Stimulated activated naive CD4-positive, alpha-beta T cell (primary cell): Measurements from ENCODE around the gene LMBR1L.
A peak's percentile ranks its signal among the peaks of the same experiment; 100 is the strongest.
"Not testable (repeated sequence)": the region's sequence is repeated elsewhere in the genome, so short reads cannot be mapped to it uniquely, and the experiment has no call there.

Source experiments
- DNase-seq, 6 experiments: peaks; one replicate each; lab custom pipeline; 2025; lab: John Stamatoyannopoulos, UW

LMBR1L gene

DNA sequence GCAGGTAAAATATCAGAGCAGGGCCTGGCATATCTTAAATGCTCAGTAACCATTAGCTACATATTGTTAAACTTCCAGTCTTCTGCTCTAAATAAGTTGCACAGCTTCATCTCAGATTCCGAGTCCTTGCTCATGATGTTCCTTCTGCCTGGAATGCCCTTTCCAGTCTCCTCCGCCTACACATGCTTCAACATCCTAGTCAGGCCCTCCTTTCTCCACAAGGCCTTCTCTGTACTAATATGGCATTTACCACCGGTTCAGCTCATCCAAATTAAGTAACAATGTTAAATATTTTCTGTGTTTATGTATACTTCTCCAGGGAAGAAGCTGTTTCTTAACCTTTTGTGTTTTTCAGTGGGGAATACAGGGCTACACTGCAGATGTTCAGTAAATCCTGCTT, 24.5 kb downstream of the LMBR1L start:
- no peak for DNase-seq

DNA sequence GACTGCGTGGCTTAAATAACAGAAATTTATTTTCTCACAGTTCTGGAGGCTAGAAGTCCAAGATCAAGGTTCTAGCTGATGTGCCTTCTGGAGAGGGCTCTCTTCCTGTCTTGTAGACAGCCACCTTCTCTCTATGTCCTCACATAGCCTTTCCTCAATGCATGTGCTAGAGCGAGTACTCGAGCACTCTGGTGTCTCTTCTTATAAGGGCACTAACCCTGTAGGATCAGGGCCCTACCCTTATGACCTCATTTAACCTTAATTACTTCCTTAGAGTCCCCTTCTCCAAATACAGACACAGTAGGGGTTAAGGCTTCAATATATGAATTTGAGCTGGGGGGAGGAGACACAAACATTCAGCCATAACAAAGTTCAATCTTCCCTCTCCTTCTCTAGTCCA, 26.2 kb downstream of the LMBR1L start:
- DNase-seq = no peak

DNA sequence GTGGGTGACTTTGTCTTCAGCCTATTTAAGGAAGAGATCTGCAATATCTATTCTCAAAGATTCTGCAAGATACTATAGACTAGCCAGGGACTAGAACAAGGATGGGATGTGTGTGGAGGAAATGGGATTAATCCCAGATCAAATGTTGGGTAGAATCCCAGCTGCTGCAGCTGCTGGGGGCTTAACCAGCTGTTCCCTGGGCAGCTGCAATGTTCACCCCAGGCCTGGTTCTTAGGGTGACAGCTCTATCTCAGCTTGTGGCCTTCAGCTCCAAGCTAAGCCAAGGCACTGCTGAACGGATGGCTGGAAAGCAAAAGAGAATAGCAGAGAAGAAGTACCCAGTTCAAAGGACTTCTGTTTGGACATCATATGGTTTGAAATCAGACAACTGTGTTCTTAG, 30.9 kb downstream of the LMBR1L start:
- no peak for DNase-seq

DNA sequence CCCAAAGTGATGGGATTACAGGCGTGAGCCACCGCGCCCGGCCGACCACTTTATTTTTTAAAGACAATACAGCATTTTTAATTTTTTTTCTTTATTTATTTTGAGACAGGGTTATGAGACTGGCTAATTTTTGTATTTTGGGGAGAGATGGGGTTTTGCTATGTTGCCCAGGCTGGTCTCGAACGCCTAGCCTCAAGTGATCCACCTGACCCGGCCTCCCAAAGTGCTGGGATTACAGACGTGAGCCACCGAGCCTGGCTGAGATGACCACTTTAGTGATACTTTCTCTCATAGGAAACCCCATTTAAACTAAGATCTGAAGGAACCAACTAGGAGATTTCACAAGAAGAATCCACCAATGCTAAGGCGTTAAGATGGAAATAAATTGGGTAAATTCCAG, 39.7 kb downstream of the LMBR1L start:
- no peak for DNase-seq

DNA sequence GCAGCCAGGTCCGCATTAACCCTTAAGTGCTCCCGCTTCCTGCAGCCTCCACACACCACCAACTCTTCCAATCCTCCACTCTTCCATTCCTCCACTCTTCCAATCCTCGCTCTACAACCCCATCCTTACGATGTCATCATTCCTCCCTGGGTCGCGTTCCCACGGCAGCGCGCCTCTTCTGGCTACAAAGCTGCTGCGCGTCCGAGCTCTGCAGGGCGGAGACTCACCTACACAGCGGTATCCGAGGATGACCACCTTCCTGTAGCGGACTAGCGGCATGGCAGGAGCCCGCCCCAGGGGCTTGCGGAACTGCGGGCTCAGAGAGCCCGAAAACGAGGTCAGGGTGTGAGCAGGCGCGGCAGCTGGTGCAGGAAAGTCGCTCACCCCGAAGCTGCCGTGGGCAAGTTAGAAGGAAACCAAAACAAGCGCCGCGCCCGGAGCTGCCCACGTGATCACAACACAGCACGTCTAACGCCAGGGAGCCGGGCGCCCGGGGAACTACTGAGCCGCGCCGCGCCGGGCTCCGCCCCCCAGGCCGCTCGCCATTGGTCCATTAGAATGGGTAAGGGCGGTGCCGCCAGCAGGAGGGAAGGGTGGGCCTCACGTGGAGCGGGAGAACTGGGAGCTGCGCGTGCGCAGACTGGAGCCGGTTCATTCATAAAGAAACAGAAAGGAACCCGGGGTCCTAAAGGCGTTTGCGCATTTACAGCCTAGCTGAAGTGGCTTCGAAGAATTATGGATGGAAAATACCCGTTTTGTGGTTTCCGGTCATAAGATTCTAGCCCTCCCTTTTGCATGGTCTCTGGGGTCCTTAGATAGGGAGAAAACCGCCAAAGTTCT, 40.9 kb downstream of the LMBR1L start, which contains the start of gene RHEBL1:
TSS of gene RHEBL1 (minus strand) at position 473 of the 840 bp plus-strand sequence. CDS start at position 279, 194 bp downstream.
- peak; percentile 92 to 99 (median 94) for DNase-seq

DNA sequence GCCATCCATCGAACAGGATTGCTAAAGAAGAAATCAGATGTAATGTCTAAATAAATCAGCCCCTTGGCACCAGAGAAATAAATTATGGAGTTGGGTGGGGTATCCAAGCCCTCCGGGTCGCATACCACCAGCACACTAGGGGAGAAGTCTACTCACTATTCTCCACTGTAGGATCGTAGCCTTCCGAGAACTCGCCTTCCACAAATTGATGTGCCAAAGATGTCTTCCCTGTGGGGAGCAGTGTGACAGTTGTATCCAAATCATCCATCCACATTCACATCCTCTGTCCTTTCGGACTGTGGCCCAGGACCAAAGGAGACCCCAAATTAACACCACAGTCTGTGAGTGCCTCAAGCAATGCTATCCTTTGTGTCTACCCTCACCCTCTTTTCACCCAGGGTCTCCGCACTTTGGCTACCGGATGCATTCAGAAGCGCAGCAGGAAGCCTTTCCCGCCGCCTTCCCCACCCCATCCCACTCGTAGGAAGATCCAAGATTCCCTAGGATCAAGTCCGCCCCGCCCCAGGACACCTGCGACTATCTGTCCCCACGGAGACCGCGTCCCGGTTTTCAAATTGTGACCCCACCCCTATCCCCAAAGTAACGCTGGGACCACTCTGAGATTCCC, 41.7 kb downstream of the LMBR1L start:
- DNase-seq = peak in 1 of 6 experiments; percentile 18

DNA sequence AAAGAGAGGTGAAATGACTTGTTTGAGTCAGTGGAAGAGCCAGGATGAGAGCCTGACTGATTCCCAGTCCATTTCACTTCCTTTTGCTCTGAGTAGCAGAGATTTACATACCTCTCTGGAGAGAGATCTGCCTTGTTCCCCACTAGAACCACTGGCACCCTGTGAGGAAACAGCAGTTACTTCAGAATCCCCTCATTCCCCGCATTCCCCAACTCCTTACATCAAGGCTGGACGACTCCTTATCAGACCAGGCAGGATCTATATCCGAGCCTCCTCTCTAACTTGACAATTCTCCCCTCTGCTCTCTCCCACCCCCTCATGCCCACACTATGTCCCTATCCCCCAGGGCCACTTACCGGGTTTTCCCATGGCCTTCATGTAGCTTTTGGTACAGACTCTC, 44.5 kb downstream of the LMBR1L start:
- no peak for DNase-seq

DNA sequence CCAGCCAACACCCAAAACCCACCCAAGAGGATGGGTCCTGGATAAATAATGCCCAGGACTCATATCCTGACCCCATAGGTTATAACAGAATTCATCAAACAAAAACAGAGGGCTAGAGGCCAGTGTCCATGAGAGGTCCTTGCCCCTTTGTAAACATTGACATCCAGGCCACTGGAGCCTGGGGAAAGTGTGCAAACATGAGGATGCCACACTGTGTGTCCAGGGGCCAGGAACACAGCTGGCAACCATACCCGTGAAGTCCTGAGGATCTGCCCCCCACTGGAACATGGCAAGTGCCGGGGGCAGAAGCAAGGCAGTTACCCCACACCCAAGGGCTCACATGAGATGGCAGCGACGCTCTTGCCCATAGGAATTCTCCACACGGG, 45.9 kb downstream of the LMBR1L start:
- DNase-seq = no peak

DNA sequence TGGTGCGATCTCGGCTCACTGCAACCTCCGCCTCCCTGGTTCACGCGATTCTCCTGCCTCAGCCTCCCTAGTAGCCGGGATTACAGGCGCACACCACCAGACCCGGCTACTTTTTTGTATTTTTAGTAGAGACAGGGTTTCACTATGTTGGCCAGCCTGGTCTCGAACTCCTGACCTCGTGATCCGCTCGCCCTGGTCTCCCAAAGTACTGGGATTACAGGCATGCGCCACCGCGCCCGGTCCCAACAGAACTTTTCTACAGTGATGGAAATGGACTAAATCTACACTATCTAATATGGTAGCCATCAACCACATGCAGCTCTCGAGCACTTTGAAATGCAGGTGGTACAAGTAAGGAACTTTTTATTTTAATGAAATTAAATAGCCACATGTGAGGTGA, 48.7 kb downstream of the LMBR1L start:
- not testable (repeated sequence) for DNase-seq

DNA sequence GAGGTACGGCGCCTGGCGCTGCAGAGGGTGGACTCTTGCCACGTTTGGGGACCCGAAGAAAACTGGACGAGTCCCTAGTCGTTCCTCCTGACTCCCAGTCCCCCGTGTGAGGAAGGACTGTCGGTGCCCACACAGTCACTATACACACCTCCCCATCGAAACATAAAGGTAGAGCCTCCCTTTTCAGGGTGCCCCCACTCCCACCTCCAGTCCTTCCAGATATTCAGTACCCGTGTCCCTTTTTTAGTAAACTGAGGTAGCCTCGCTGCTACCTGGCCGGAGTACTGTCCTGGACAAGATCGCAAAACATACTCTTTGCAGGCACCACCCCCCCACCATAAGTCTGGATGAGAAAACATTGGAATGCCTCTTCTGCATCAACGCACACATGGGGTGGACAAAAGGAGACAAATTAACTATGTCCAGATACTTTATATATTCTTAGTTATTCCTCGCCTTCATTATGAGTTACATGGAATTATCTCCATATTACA, 49.4 kb downstream of the LMBR1L start:
- no peak for DNase-seq

DNA sequence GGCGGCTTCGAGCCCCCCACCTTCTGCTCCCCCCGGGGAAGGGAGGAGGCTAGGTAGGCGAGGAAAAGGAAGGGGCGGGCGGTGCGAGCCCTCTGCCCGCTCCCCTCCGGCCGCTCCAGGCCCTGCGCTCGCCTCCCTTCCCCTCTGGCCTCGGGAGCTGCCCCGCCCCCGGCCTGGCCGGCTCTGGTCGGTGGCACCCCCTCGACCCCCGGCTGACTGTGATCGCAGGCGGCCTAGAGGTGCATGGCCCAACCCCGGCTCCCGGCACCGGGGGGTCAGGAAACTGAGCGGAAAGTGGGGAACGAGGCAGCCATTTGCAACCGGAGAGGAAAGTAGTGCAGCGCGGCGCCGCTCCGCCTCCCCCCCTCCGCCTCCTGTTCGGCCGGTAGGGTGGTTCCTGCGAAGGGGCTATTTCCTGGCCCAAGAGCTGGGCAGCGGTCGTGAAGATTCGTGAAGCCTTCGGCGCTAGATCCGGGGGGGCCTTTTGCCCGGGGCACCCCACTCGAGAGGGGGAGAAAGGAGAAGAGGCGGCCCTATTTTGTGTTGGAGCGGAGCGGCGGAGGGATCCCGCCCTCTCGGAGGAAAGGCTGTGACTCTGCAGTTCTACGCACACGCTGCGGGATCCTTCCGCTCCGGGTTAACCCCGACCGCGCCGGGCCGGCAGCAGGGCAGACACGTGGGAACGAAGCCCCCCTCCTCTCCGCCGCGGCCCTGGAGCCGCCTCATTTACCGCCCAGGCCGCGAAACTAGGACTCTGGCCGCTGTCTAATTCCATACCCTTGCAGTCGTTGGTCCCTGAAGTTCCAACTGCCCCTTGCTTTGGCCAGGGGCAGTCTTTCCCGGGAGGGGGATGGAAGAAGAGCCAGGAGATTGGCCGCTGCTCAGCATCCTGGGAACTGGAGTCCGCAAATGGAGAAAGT, 50.1 kb downstream of the LMBR1L start, which contains the start of gene KMT2D:
TSS of gene KMT2D (minus strand) at position 558 of the 920 bp plus-strand sequence. CDS start 5,470 bp downstream, outside the sequence.
- DNase-seq = peak; percentile 83 to 97 (median 92)

DNA sequence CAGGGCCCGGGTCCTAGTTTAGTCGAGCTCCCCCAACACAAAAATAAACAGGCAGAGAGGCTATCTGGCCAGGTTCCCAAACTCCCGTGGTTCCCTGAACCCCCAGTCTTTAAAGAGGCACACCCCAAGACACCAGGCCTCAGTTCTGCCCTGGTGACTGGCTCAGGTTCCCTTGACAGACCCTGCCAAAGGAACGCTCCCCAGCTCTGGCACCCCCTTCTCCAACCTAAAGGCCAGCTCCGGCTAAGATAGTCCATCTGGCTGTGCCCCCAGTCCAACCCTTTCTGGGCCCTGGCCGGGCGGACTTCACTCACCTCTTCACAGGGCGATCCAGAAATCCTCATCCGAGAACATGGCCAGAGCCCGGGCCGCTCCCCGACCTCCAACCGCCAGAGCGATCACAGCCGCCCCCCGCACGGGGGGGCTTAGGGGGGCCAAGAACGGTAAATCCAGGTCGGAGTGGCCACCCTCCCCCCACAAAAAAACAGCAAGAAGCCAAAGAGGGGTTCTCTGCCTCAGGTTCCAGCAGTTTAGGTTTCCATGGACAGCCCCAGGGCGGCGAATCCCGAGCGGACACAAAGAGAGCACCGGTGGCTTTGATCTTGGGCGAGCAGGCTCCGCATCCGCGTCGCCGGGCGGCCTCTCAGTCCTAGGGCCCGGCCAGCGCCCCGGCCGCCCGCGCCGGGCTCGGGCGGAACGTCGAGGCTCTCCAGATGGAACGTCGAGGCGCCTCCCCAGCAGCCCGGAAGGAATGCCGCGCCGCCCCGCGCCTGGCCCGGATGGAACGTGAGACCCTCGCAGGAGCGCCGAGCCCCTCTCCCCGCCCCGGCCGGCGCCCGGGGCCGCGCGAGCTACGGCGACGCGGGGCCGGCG, 51.1 kb downstream of the LMBR1L start:
- peak in 4 of 6 experiments; percentile 13 to 43 (median 32) for DNase-seq

DNA sequence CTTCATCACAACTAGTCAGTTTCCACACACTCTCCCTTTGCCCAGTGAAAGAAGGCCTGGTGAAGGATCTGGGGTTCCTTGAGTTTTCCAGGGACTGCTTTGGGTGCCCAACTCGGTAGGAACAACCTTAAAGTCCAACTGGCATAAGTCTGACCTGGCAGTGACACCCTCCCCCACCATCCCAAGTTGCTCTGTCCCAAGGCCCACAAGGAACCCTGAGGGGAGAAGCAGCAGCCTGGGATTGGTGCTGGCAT, 51.7 kb downstream of the LMBR1L start:
- no peak for DNase-seq

DNA sequence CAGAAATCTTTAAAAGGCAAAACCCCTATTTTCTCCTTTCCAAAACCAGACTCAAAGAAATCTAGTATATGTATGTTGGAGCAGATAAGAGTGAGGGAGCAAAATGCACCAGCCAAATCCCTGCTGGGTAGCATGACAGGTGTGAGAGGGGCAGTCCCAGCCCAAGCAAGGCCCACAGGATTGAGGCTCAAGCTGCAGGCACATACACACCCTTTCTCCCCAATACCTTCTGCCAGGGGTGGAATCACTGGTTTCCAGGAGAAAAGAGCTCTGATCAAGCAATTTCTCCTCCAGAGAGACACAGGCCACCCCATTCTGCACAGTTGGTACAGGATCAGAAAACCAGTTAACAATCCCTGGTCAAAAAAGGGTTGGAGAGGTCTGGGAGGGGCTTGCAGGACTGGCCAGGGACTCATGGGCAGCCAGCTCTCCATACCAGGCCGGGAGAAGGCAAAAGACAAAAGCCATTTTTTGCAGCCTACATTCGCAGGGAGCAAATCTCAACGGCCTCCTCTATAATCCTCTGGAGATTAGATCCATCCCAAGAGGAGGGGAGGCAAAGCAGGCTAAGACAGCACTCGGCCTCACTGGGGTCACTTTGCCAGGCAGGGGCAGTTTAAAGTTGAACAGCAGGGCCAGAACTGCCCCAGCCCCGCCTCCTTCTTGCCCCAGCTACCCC, 52.1 kb downstream of the LMBR1L start:
- no peak for DNase-seq

DNA sequence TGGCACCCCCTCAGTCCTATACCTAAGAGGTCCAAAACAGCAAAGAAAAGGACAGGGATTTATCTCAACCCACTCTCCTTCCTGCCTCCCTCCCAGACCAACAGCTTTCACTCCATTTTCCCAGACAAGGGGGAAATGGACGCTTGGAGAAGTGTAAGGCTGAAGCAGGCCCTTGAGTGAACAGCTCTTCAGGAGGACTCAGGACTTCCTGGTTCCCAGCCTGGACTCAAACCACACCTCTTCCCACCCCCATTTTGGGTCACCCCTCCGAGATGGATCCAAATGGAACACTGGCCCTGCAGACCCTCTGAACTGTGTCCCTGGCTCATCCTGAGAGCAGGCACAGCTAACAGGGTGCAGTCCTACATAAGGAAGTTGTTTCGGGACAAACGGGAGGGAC, 52.8 kb downstream of the LMBR1L start:
- no peak for DNase-seq

DNA sequence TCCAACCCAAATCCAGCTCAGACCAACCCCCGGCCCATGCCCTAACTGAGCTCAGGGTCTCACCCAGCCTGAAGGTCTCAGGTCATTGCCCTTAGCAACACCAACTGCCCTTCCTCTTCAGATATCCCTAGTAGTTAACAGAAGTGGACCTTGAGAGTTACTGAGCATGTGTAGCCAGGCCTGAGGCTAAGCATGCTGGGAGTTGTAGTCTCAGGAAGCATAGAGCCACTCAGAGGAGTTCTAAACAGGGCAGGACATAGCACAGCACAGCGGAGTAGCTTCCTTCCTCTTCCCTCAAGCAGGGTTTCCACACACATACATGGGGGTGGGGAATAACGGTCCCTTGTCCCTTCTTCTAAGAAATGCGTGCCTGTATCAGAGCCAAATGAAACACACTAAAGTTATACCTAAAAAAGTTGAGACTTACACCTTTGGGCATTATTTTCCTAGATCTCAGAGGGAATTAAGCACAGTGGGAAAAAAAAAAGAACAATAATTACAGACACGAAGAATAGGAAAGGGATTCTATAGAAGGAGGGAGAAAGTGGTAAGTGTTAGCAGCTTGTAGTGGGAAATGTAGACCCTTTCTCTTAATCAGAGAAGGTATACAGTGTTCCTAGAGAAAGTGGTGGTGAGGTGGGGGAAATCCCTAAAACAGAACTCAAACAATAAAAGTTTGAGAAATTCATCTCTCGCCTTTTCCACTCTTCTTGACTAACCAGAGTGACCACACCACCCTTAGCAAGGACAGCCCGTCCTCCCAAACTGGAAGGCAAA, 54.5 kb downstream of the LMBR1L start:
- peak in 5 of 6 experiments; percentile 17 to 49 (median 37) for DNase-seq

DNA sequence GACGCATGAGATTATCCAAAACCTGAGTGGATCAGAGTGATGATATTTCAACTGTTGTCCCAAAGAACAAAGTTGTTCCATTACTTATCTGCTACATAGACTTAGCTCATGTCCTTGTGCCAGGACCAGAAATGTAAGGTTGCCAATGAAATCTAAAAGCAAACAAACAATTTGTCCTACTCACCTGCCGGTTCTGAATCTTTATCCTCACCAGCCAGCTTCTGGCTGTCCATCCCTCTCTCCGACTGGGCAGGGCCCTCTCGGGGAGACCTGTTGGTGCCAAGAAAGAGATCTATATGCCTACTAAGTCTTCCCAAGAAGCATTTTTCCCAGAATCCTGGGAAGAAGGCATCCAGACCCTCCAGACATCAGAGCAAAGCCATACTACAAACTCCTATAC, 55.6 kb downstream of the LMBR1L start:
- DNase-seq = no peak

DNA sequence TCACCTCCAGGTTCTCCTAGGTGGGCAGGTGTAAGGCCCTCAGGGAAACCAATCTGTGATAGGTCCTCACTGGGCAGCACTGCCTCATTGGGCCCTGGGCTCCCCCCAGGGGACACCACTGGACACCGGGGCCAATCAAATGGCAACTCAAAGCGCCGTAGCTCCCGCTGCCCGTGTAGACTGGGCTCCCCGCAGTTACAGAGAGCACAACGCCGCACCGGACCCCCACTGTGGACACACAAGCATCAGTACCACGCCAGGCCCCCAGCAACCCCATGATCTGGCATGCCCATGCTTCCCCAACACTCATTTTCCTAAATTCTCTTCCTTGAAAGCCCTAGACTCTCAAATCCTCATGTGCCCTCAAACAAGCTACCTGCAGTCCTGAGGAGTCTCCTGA, 56.1 kb downstream of the LMBR1L start:
- DNase-seq = no peak

DNA sequence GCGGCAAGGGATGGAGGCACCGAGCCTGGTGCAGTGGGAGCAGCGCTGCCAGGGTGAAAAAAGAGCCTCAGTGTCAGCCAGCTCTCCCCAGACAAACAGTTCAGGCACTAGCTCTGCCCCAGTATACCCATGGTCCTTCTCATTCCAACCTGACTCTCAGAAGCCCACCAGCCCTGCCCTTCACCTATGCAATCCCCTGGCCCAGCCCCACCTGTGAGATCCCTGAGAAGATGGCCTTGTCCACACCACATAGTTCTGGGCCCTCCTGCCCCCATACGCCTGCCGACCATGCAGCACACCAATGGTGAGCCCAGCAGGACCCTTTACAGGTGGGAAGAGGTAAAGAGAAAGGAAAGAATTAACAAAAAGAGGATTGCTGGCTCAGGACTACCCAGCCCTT, 56.6 kb downstream of the LMBR1L start:
- DNase-seq = no peak
